HEK293 (cell line): ENCODE data around the gene PAQR9.

Experiments used
- GFI1B ChIP-seq: fragments of 450-650 bp; formaldehyde crosslinking; IDR thresholded peaks from 2 replicates; pipeline ENCODE4 v1.5.1; 2016; ENCODE audit warnings: missing biosample characterization, missing genetic modification characterization
- PRDM1 ChIP-seq: fragments of 450-650 bp; formaldehyde crosslinking; IDR thresholded peaks from 2 replicates; pipeline ENCODE4; 2016; ENCODE audit warnings: missing biosample characterization, missing genetic modification characterization
- REPIN1 ChIP-seq: fragments of 450-650 bp; formaldehyde crosslinking; IDR thresholded peaks from 2 replicates; pipeline ENCODE4 v1.5.1; 2017; ENCODE audit warnings: missing biosample characterization, missing genetic modification characterization, low read depth
- YY1 ChIP-seq: fragments of 450-650 bp; formaldehyde crosslinking; IDR thresholded peaks from 2 replicates; pipeline ENCODE4 v1.5.1; 2018; ENCODE audit warnings: missing biosample characterization, missing genetic modification characterization
- ZBTB17 ChIP-seq: fragments of 450-650 bp; formaldehyde crosslinking; IDR thresholded peaks from 2 replicates; pipeline ENCODE4 v1.5.1; 2016; ENCODE audit warnings: missing biosample characterization, missing genetic modification characterization
- ZNF140 ChIP-seq: fragments of 450-650 bp; formaldehyde crosslinking; IDR thresholded peaks from 2 replicates; pipeline ENCODE4 v1.5.1; 2016; ENCODE audit warnings: missing biosample characterization, missing genetic modification characterization
- ZNF274 ChIP-seq, 2 experiments: fragments of 200-500 bp in 1 of 2; fragments of 450-650 bp in 1 of 2; sonication (Bioruptor generic) in 1 of 2; formaldehyde crosslinking in 1 of 2; IDR thresholded peaks; 2 replicates each; pipeline versions ENCODE4 v1.5.1 to v1.6.1; 2014 to 2016; ENCODE audit warnings: borderline replicate concordance in 1 of 2, inconsistent platforms in 1 of 2, low read length in 1 of 2, missing biosample characterization in 1 of 2, missing genetic modification characterization in 1 of 2
- ZNF311 ChIP-seq: fragments of 450-650 bp; formaldehyde crosslinking; IDR thresholded peaks from 2 replicates; pipeline ENCODE4 v1.5.1; 2017; ENCODE audit warnings: missing biosample characterization, missing genetic modification characterization, borderline replicate concordance
- ZNF510 ChIP-seq: fragments of 450-650 bp; formaldehyde crosslinking; IDR thresholded peaks from 2 replicates; pipeline ENCODE4 v1.5.1; 2018; ENCODE audit warnings: mild to moderate bottlenecking, missing genetic modification characterization, missing biosample characterization; ENCODE audit not compliant: insufficient replicate concordance
- ZNF544 ChIP-seq: fragments of 450-650 bp; formaldehyde crosslinking; IDR thresholded peaks from 2 replicates; pipeline ENCODE4 v1.5.0; 2017; ENCODE audit warnings: missing biosample characterization, missing genetic modification characterization
- TF ChIP-seq, protein P1 (sequence below): fragments of 450-650 bp; formaldehyde crosslinking; IDR thresholded peaks from 2 replicates; pipeline ENCODE4 v1.5.1; 2016; ENCODE audit warnings: missing biosample characterization, missing genetic modification characterization

- TF ChIP-seq REPIN1 (tag by site-specific recombination) (no peak), ZNF311 (no peak), ZNF274 (IDR thresholded peaks at IDR 0.05; ENCODE audit: low read length) (no peak), ZNF274 (tag by site-specific recombination; IDR thresholded peaks at IDR 0.05; ENCODE audit: borderline replicate concordance) (no peak), ZNF544 (no peak), PRDM1 (tag by site-specific recombination) (no peak), YY1 (tag by site-specific recombination) (no peak), ZBTB17 (tag by site-specific recombination) (no peak), GFI1B (tag by site-specific recombination) (no peak), ZNF140 (tag by site-specific recombination) (no peak), ZNF510 (tag by site-specific recombination) (no peak)
- TF ChIP-seq, protein P1, sequence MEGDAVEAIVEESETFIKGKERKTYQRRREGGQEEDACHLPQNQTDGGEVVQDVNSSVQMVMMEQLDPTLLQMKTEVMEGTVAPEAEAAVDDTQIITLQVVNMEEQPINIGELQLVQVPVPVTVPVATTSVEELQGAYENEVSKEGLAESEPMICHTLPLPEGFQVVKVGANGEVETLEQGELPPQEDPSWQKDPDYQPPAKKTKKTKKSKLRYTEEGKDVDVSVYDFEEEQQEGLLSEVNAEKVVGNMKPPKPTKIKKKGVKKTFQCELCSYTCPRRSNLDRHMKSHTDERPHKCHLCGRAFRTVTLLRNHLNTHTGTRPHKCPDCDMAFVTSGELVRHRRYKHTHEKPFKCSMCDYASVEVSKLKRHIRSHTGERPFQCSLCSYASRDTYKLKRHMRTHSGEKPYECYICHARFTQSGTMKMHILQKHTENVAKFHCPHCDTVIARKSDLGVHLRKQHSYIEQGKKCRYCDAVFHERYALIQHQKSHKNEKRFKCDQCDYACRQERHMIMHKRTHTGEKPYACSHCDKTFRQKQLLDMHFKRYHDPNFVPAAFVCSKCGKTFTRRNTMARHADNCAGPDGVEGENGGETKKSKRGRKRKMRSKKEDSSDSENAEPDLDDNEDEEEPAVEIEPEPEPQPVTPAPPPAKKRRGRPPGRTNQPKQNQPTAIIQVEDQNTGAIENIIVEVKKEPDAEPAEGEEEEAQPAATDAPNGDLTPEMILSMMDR (tag by site-specific recombination) = no peak
Measured at GRCh38 chr3:142934128-142934886, 29.2 kb downstream of the PAQR9 start.
